Activated naive CD4-positive, alpha-beta T cell treated with anti-CD3 and anti-CD28 coated beads for 36 hours (primary cell): ENCODE data around the gene ZBTB33. TPM values are rescaled to one million over a fixed set of nuclear protein-coding genes. Genes with fewer than 3 reads are reported as not detected.

Source experiments
- CTCF ChIA-PET: fragments of 350-600 bp; sonication (Branson Sonifier 250); formaldehyde crosslinking; loops from one replicate; lab custom pipeline; 2021; ENCODE audit warnings: antibody characterized with exemption; lab: Charles Lee
- DNase-seq: peaks from one replicate; pipeline ENCODE4 v3.0.0-alpha.2; 2020
- H3K27ac Mint-ChIP-seq: one replicate; pipeline ENCODE4 v1.8.0; 2021; ENCODE audit warnings: mild to moderate bottlenecking, mixed read lengths
- H3K27me3 Mint-ChIP-seq: one replicate; pipeline ENCODE4 v1.8.0; 2021; ENCODE audit warnings: low read depth, mixed read lengths
- H3K36me3 Mint-ChIP-seq: one replicate; pipeline ENCODE4 v1.8.0; 2021; ENCODE audit warnings: low read depth, mixed read lengths
- H3K4me1 Mint-ChIP-seq: one replicate; pipeline ENCODE4 v1.8.0; 2021; ENCODE audit warnings: low read depth, mixed read lengths
- H3K4me3 Mint-ChIP-seq: one replicate; pipeline ENCODE4 v1.8.0; 2021; ENCODE audit warnings: mild to moderate bottlenecking, moderate library complexity, mixed read lengths
- H3K9me3 Mint-ChIP-seq: one replicate; pipeline ENCODE4 v1.8.0; 2021; ENCODE audit warnings: mixed read lengths
- intact Hi-C: fragments of 100-400 bp; cut with micrococcal nuclease; formaldehyde crosslinking; loops from one replicate; pipeline ENCODE4 v1.15.1; 2023
- total RNA-seq, 2 experiments: library from RNA; stranded (reverse); gene quantifications; one replicate each; pipeline ENCODE4 v1.2.3, GENCODE V29; 2021

The ZBTB33 gene
- total RNA-seq, 2 experiments from 2014 or later, result 12.1 to 12.6 TPM

- H3K27me3 Mint-ChIP-seq, result no peaks in the 10 kb centered on the region
- CTCF ChIA-PET, result interaction anchor here (0.8 kb wide), 1 partner anchor 70 kb away, joined by 3 read pairs; no protein-coding TSS in a partner anchor
Observed at GRCh38 chrX:120238933-120239332, 11.7 kb upstream of the ZBTB33 start.

GRCh38 chrX:120242813-120243212 lies 7.8 kb upstream of the ZBTB33 start:
- Mint-ChIP-seq H3K27me3 (no peaks in the 10 kb centered on the region), H3K4me3 (no peak overlapping the region), H3K9me3 (no peaks in the 10 kb centered on the region), H3K36me3 (peaks cover 2% of the 10 kb centered on the region), H3K4me1 (peaks cover 19% of the 10 kb centered on the region), H3K27ac (no peak overlapping the region)
- CTCF ChIA-PET, result no interaction called here
- intact Hi-C loops, result no loop called here
- no peak for DNase-seq

More at GRCh38 chrX:120238933-120239332, 11.7 kb upstream of the ZBTB33 start:
- Mint-ChIP-seq H3K9me3 (no peaks in the 10 kb centered on the region), H3K27ac (no peak overlapping the region), H3K4me1 (peaks cover 16% of the 10 kb centered on the region), H3K4me3 (no peak overlapping the region), H3K36me3 (peaks cover 2% of the 10 kb centered on the region)
- no peak for DNase-seq
- intact Hi-C loops, result no loop called here

- CTCF ChIA-PET, result no interaction called here
- H3K4me1 Mint-ChIP-seq, result peaks cover 23% of the 10 kb centered on the region
Observed at GRCh38 chrX:120244395-120244734, 6.2 kb upstream of the ZBTB33 start.

GRCh38 chrX:120244735-120245498 lies 5.7 kb upstream of the ZBTB33 start:
- no peaks in the 10 kb centered on the region for H3K9me3 Mint-ChIP-seq
- intact Hi-C loops, result loop anchor here (2.0 to 5.0 kb wide), 2 partner anchors 32 to 1062 kb away; no protein-coding TSS in a partner anchor
- H3K36me3 Mint-ChIP-seq, result no peaks in the 10 kb centered on the region
- peak; percentile 75 for DNase-seq
- H3K4me3 Mint-ChIP-seq, result peak overlapping the region; percentile 88
- no peaks in the 10 kb centered on the region for H3K27me3 Mint-ChIP-seq
- CTCF ChIA-PET, result no interaction called here
- H3K4me1 Mint-ChIP-seq, result peaks cover 23% of the 10 kb centered on the region
- peak overlapping the region; percentile 82 for H3K27ac Mint-ChIP-seq

More at GRCh38 chrX:120244395-120244734, 6.2 kb upstream of the ZBTB33 start:
- Mint-ChIP-seq H3K9me3 (no peaks in the 10 kb centered on the region), H3K4me3 (peak overlapping the region; percentile 88), H3K36me3 (no peaks in the 10 kb centered on the region), H3K27me3 (no peaks in the 10 kb centered on the region), H3K27ac (peak overlapping the region; percentile 82)
- no peak for DNase-seq
- intact Hi-C loops, result loop anchor here (2.0 kb wide), 1 partner anchor 32 kb away; no protein-coding TSS in a partner anchor

GRCh38 chrX:120251471-120252011 lies 929 bp downstream of the ZBTB33 start:
- Mint-ChIP-seq H3K27ac (peak overlapping the region; percentile 83), H3K4me1 (peaks cover 28% of the 10 kb centered on the region), H3K36me3 (peaks cover 19% of the 10 kb centered on the region), H3K27me3 (no peaks in the 10 kb centered on the region), H3K9me3 (no peaks in the 10 kb centered on the region), H3K4me3 (peak overlapping the region; percentile 89)
- peak; percentile 33 for DNase-seq
- intact Hi-C loops, result loop anchor here (2.0 kb wide), 2 partner anchors 309 to 381 kb away; partner anchors contain the start of genes CUL4B, NDUFA1 and RNF113A
- CTCF ChIA-PET, result interaction anchor here (1.0 to 2.5 kb wide), 4 partner anchors 21 to 58 kb away, joined by 3 to 8 read pairs (median 4); no protein-coding TSS in a partner anchor

- peaks cover 28% of the 10 kb centered on the region for H3K4me1 Mint-ChIP-seq
- no peak overlapping the region for H3K27ac Mint-ChIP-seq
- no peaks in the 10 kb centered on the region for H3K9me3 Mint-ChIP-seq
- peaks cover 27% of the 10 kb centered on the region for H3K36me3 Mint-ChIP-seq
- intact Hi-C loops, result no loop called here
- H3K4me3 Mint-ChIP-seq, result no peak overlapping the region
- H3K27me3 Mint-ChIP-seq, result no peaks in the 10 kb centered on the region
- CTCF ChIA-PET, result interaction anchor here (0.8 kb wide), 1 partner anchor 15 kb away, joined by 3 read pairs; no protein-coding TSS in a partner anchor
- DNase-seq, result no peak
Observed at GRCh38 chrX:120253784-120254183, 3.2 kb downstream of the ZBTB33 start.

- Mint-ChIP-seq H3K36me3 (peaks cover 10% of the 10 kb centered on the region), H3K27ac (no peak overlapping the region), H3K9me3 (no peaks in the 10 kb centered on the region), H3K4me3 (no peak overlapping the region), H3K27me3 (no peaks in the 10 kb centered on the region), H3K4me1 (peaks cover 12% of the 10 kb centered on the region)
- no peak for DNase-seq
- intact Hi-C loops, result no loop called here
- CTCF ChIA-PET, result no interaction called here
Observed at GRCh38 chrX:120260369-120260768, 9.8 kb downstream of the ZBTB33 start.

GRCh38 chrX:120262859-120263708 lies 12.5 kb downstream of the ZBTB33 start:
- CTCF ChIA-PET, result no interaction called here
- no peak overlapping the region for H3K27ac Mint-ChIP-seq
- H3K4me1 Mint-ChIP-seq, result no peaks in the 10 kb centered on the region
- DNase-seq, result no peak
- intact Hi-C loops, result no loop called here
- no peaks in the 10 kb centered on the region for H3K27me3 Mint-ChIP-seq
- peaks cover 1% of the 10 kb centered on the region for H3K36me3 Mint-ChIP-seq
- H3K9me3 Mint-ChIP-seq, result no peaks in the 10 kb centered on the region
- H3K4me3 Mint-ChIP-seq, result no peak overlapping the region

- Mint-ChIP-seq H3K9me3 (no peaks in the 10 kb centered on the region), H3K27ac (no peak overlapping the region), H3K4me3 (no peak overlapping the region), H3K4me1 (peaks cover 6% of the 10 kb centered on the region), H3K36me3 (no peaks in the 10 kb centered on the region), H3K27me3 (no peaks in the 10 kb centered on the region)
- intact Hi-C loops, result no loop called here
- CTCF ChIA-PET, result interaction anchor here (0.9 kb wide), 1 partner anchor 14 kb away, joined by 3 read pairs; no protein-coding TSS in a partner anchor
- DNase-seq, result no peak
Observed at GRCh38 chrX:120264341-120264740, 13.7 kb downstream of the ZBTB33 start.

GRCh38 chrX:120269373-120270035 lies 18.9 kb downstream of the ZBTB33 start:
- H3K4me1 Mint-ChIP-seq, result peaks cover 12% of the 10 kb centered on the region
- intact Hi-C loops, result loop anchor here (1.0 to 5.0 kb wide), 2 partner anchors 19 to 33 kb away; partner anchors contain the start of gene ZBTB33

GRCh38 chrX:120270567-120270966 lies 20.0 kb downstream of the ZBTB33 start:
- H3K9me3 Mint-ChIP-seq, result no peaks in the 10 kb centered on the region
- no peak for DNase-seq
- intact Hi-C loops, result no loop called here
- CTCF ChIA-PET, result no interaction called here
- no peaks in the 10 kb centered on the region for H3K36me3 Mint-ChIP-seq
- no peaks in the 10 kb centered on the region for H3K27me3 Mint-ChIP-seq
- H3K27ac Mint-ChIP-seq, result no peak overlapping the region
- no peak overlapping the region for H3K4me3 Mint-ChIP-seq
- peaks cover 12% of the 10 kb centered on the region for H3K4me1 Mint-ChIP-seq

More at GRCh38 chrX:120269373-120270035, 18.9 kb downstream of the ZBTB33 start:
- Mint-ChIP-seq H3K27me3 (no peaks in the 10 kb centered on the region), H3K36me3 (no peaks in the 10 kb centered on the region), H3K4me3 (no peak overlapping the region), H3K27ac (peak overlapping the region; percentile 75), H3K9me3 (no peaks in the 10 kb centered on the region)
- CTCF ChIA-PET, result interaction anchor here (0.7 to 1.3 kb wide), 4 partner anchors 16 to 288 kb away, joined by 3 read pairs; partner anchors contain the start of gene ZBTB33
- DNase-seq, result peak; percentile 45
